ENCODE data around the gene CASP1. TPM values are rescaled to one million over a fixed set of nuclear protein-coding genes. Genes with fewer than 3 reads are reported as not detected.
A peak's percentile ranks its signal among the peaks of the same experiment; 100 is the strongest.
"Not testable (repeated sequence)": the region's sequence is repeated elsewhere in the genome, so short reads cannot be mapped to it uniquely, and the experiment has no call there.

The CASP1 gene
- total and polyA plus RNA-seq, 10 of the 15 experiments (the other 5 are each of a cell fraction or from before 2014, with no cell fraction given), result 9.0 to 39.7 (median 17.6) TPM

DNA sequence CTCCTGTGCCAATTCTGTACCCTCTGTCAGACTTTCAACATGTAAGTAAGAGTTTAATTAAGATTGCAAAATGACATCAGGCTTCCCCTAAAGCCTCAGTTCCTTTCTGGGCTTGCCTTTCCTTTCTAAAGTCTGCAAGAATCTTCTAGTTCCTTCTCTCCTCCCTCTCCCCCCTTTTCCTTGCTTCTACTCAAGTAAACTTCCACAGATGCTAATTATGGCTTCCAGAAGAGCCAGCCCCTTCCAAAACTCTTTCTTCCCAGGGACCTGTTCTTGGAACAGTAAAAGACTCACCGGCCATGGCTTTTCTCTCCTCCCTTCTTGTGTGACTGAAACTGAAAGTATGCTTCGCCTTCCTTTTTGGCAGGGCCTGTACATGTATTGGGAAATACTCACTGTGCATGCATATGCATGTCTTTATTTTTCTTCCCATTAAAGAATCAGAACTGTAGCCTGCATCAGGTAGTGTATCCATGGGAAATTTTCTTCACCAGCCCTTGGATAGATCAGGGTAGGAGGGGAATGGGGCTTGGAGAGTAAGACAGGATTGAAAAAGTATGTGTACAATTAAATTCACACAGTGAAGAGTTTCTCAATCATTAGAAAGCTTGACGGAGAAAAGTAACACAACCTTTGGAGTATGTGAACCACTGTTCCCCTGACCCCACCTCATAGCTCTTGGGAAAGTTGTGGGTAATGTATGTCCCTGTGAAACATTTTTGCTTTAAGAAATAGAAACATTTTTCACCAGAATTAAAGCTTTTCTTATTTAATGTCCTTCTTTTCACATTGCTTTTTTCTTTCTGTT is at the start of gene CASP1 (continued):
- TF ChIP-seq POU2F2 (IDR thresholded peaks at IDR 0.05; ENCODE audit: borderline replicate concordance, low read depth, low read length), result peak; percentile 94; the same call in 2 of the 3 replicates
- TF ChIP-seq EZH2 (IDR thresholded peaks at IDR 0.05; ENCODE audit: borderline replicate concordance, control insufficient read depth, low read depth, low read length), result no peak
- TF ChIP-seq KLF5 (IDR thresholded peaks at IDR 0.05; ENCODE audit: partially characterized antibody), result no peak

GRCh38 chr11:105081412-105082150 is 46.6 kb upstream of the CASP1 start:
- BruUV-seq (replicated peaks), result no TSS peak
- RAD21 ChIA-PET (ENCODE audit: unreplicated experiment), result no interaction called here
- ATAC-seq (no peak), DNase-seq (ENCODE audit: low read depth, low spot score) (no peak), FAIRE-seq (no peak)
- no peaks in the 10 kb centered on the region for H3K9me3 ChIP-seq (replicated peaks; ENCODE audit: control insufficient read depth, insufficient read depth, low read length)
- CTCF ChIA-PET, result no interaction called here
- intact Hi-C loops (cut with micrococcal nuclease; ENCODE audit: unreplicated experiment), result no loop called here
- no peak overlapping the region for H3K4me3 ChIP-seq
- no peaks in the 10 kb centered on the region for H3K79me2 ChIP-seq (ENCODE audit: control insufficient read depth, insufficient read depth, low read length)
- no peak overlapping the region for H2AFZ ChIP-seq (ENCODE audit: control insufficient read depth, low read depth, low read length)
- H3K36me3 ChIP-seq (ENCODE audit: control insufficient read depth in 2 of 2, insufficient read depth in 2 of 2, low read length in 1 of 2), result no peaks in the 10 kb centered on the region
- H3K27me3 ChIP-seq (replicated peaks in 1 of 2; ENCODE audit: control insufficient read depth in 2 of 2, insufficient read depth in 2 of 2, low read length in 1 of 2), result no peaks in the 10 kb centered on the region
- WGBS (ENCODE audit: insufficient coverage, insufficient replicate concordance, low lambda C conversion rate, missing lambda C conversion rate), result 32% methylated on average over 5 of the region's 5 CpGs
- TF ChIP-seq PAX5 (IDR thresholded peaks at IDR 0.05; ENCODE audit: borderline replicate concordance, low read depth, low read length), result no peak
- TF ChIP-seq, protein P1, sequence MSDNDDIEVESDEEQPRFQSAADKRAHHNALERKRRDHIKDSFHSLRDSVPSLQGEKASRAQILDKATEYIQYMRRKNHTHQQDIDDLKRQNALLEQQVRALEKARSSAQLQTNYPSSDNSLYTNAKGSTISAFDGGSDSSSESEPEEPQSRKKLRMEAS (IDR thresholded peaks at IDR 0.05; ENCODE audit: low read depth, low read length), result no peak
- no peak for TF ChIP-seq EED (IDR thresholded peaks at IDR 0.05; ENCODE audit: low read depth)
- TF ChIP-seq MEF2A (IDR thresholded peaks at IDR 0.05; ENCODE audit: insufficient read depth, low read depth, low read length), result no peak
- in situ Hi-C loops (cut with MboI), result no loop called here
- no peaks in the 10 kb centered on the region for H4K20me1 ChIP-seq (ENCODE audit: control insufficient read depth, insufficient read depth)
- SMC1A ChIA-PET (ENCODE audit: uncharacterized antibody, unreplicated experiment), result no interaction called here
- no peak overlapping the region for H3K4me2 ChIP-seq (ENCODE audit: control insufficient read depth, insufficient read depth)
- H3K4me1 ChIP-seq (ENCODE audit: control insufficient read depth, insufficient read depth, low read length), result no peaks in the 10 kb centered on the region
- H3K27ac ChIP-seq (ENCODE audit: control insufficient read depth, insufficient read depth), result no peak overlapping the region
- POLR2A ChIA-PET, result no interaction called here
- no peak overlapping the region for H3K9ac ChIP-seq (ENCODE audit: control insufficient read depth, insufficient read depth, low read length)

DNA sequence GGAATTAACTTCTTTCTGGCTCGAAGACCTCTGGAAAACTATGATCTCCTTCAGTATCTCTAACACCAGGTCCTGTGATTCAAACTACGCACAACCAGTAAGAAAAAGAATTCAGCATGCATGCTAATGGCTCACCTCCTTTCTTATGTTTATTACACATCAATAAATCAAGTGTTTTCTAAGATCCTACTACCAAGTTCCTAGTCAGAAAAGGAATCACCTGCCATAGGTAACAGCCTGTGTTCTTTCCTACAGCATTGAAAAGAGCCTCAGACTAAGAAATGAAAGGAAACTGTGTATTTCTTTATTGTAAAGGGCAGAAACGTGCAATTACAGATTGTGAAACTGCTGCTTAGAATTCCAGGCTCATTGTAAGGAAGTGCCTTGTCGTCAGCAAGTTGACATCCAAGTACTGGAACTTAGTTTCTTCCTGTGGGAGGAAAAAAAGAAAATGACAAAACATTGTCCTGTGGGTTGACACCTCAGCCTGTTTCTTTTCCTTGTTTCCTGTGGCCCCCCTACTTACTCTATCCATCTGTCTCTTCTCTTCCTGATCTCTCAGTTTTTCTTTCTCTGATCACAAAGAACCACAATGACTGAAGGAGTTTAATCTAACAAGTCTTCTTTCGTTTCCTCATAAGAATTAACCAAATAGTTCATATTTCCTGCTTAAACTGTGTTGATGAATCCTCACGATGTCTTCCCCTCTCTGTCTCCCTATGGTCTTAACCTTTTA is 45.4 kb upstream of the CASP1 start:
- H3K27ac ChIP-seq (ENCODE audit: control insufficient read depth, insufficient read depth); POLR2A ChIA-PET; H3K4me2 ChIP-seq (ENCODE audit: control insufficient read depth, insufficient read depth); H3K4me1 ChIP-seq (ENCODE audit: control insufficient read depth, insufficient read depth, low read length); DNase-seq (ENCODE audit: low read depth, low spot score); H4K20me1 ChIP-seq (ENCODE audit: control insufficient read depth, insufficient read depth); H3K79me2 ChIP-seq (ENCODE audit: control insufficient read depth, insufficient read depth, low read length); intact Hi-C loops (cut with micrococcal nuclease; ENCODE audit: unreplicated experiment); H3K36me3 ChIP-seq (ENCODE audit: control insufficient read depth in 2 of 2, insufficient read depth in 2 of 2, low read length in 1 of 2); H3K9ac ChIP-seq (ENCODE audit: control insufficient read depth, insufficient read depth, low read length); H3K27me3 ChIP-seq (replicated peaks in 1 of 2; ENCODE audit: control insufficient read depth in 2 of 2, insufficient read depth in 2 of 2, low read length in 1 of 2); CTCF ChIA-PET; H3K4me3 ChIP-seq; ATAC-seq; H2AFZ ChIP-seq (ENCODE audit: control insufficient read depth, low read depth, low read length); H3K9me3 ChIP-seq (replicated peaks; ENCODE audit: control insufficient read depth, insufficient read depth, low read length); in situ Hi-C loops (cut with MboI); BruUV-seq (replicated peaks); RAD21 ChIA-PET (ENCODE audit: unreplicated experiment); SMC1A ChIA-PET (ENCODE audit: uncharacterized antibody, unreplicated experiment): not testable (repeated sequence)
- WGBS (ENCODE audit: insufficient coverage, insufficient replicate concordance, low lambda C conversion rate, missing lambda C conversion rate), result 8% methylated on average over 6 of the region's 6 CpGs
- FAIRE-seq, result peak; percentile 18
